Thoracic aorta (tissue), 2 donors: ENCODE measurements around the gene TNFRSF8. TPM values are rescaled to one million over a fixed set of nuclear protein-coding genes. Genes with fewer than 3 reads are reported as not detected.

ENCODE experiments used
- ATAC-seq: fragments of 150-250 bp; one replicate; pipeline ENCODE4 v1.8.0; 2017; ENCODE audit warnings: low read depth; ENCODE audit not compliant: insufficient number of reproducible peaks, low FRiP score
- DNase-seq: peaks from one replicate; pipeline ENCODE4 v3.0.0-alpha.2; 2020; ENCODE audit warnings: low spot score
- H3K27ac ChIP-seq, 2 donors: fragments of 200-600 bp; sonication (generic); 1 replicate in 1 of 2; 2 replicates in 1 of 2; pipeline ENCODE4 v1.5.1; 2016; ENCODE audit warnings: mild to moderate bottlenecking in 2 of 2, moderate library complexity in 2 of 2
- H3K27me3 ChIP-seq: fragments of 200-600 bp; sonication (generic); replicated peaks from 2 replicates; pipeline ENCODE4 v1.6.0; 2016; ENCODE audit warnings: mild to moderate bottlenecking; ENCODE audit not compliant: insufficient read depth
- H3K36me3 ChIP-seq: fragments of 200-600 bp; sonication (generic); one replicate; pipeline ENCODE4 v1.5.1; 2016
- H3K4me1 ChIP-seq, 2 donors: fragments of 200-600 bp; sonication (generic); 1 replicate in 1 of 2; 2 replicates in 1 of 2; pipeline versions ENCODE4 v1.5.1 to v1.6.0; 2016; ENCODE audit warnings: low read depth in 2 of 2, mild to moderate bottlenecking in 1 of 2; ENCODE audit not compliant: control insufficient read depth in 1 of 2
- H3K4me3 ChIP-seq: fragments of 200-600 bp; sonication (generic); 2 replicates; pipeline ENCODE4 v1.5.1; 2016; ENCODE audit warnings: mild to moderate bottlenecking
- H3K9me3 ChIP-seq: fragments of 200-600 bp; sonication (generic); 2 replicates; pipeline ENCODE4 v1.5.1; 2016
- CTCF ChIP-seq: fragments of 200-600 bp; sonication (generic); IDR thresholded peaks from one replicate; pipeline ENCODE4 v1.5.1; 2019; ENCODE audit warnings: antibody characterized with exemption
- total RNA-seq, 2 donors: library from RNA; depleted of rRNA; stranded (reverse); fragments of >200 nt; gene quantifications; one replicate each; pipeline versions ENCODE4 v1.1.0 to v1.2.3, GENCODE V29; 2016

Gene TNFRSF8
- total RNA-seq, 2 donors from 2014 or later, result 0.49 to 0.54 TPM

GRCh38 chr1:12095452-12096263 lies 32.6 kb downstream of the TNFRSF8 start:
- peaks cover 5% of the 10 kb centered on the region for H3K9me3 ChIP-seq
- no peaks in the 10 kb centered on the region for H3K4me1 ChIP-seq
- no peaks in the 10 kb centered on the region for H3K36me3 ChIP-seq
- no peak for DNase-seq
- TF ChIP-seq CTCF, result no peak
- H3K27ac ChIP-seq, result no peak overlapping the region
- ATAC-seq, result no peak
- H3K4me3 ChIP-seq, result no peak overlapping the region
- no peaks in the 10 kb centered on the region for H3K27me3 ChIP-seq

- no peak for TF ChIP-seq CTCF
- H3K4me1 ChIP-seq, result no peaks in the 10 kb centered on the region
- H3K9me3 ChIP-seq, result peaks cover 5% of the 10 kb centered on the region
- no peaks in the 10 kb centered on the region for H3K27me3 ChIP-seq
- no peak for ATAC-seq
- H3K4me3 ChIP-seq, result no peak overlapping the region
- DNase-seq, result no peak
- no peak overlapping the region for H3K27ac ChIP-seq
- H3K36me3 ChIP-seq, result no peaks in the 10 kb centered on the region
These were observed 33.5 kb downstream of the TNFRSF8 start for GRCh38 chr1:12096615-12097014.

GRCh38 chr1:12097321-12097720 lies 34.2 kb downstream of the TNFRSF8 start:
- H3K27ac ChIP-seq, result no peak overlapping the region
- ATAC-seq, result no peak
- H3K4me1 ChIP-seq, result no peaks in the 10 kb centered on the region
- H3K9me3 ChIP-seq, result peaks cover 5% of the 10 kb centered on the region
- H3K27me3 ChIP-seq, result no peaks in the 10 kb centered on the region
- no peak for TF ChIP-seq CTCF
- no peak for DNase-seq
- H3K4me3 ChIP-seq, result no peak overlapping the region
- H3K36me3 ChIP-seq, result no peaks in the 10 kb centered on the region

GRCh38 chr1:12098786-12099185 lies 35.7 kb downstream of the TNFRSF8 start:
- H3K27ac ChIP-seq, result no peak overlapping the region
- no peak for DNase-seq
- no peaks in the 10 kb centered on the region for H3K36me3 ChIP-seq
- H3K9me3 ChIP-seq, result peaks cover 5% of the 10 kb centered on the region
- H3K4me1 ChIP-seq, result no peaks in the 10 kb centered on the region
- no peak for TF ChIP-seq CTCF
- no peaks in the 10 kb centered on the region for H3K27me3 ChIP-seq
- ATAC-seq, result no peak
- H3K4me3 ChIP-seq, result no peak overlapping the region

GRCh38 chr1:12099610-12100009 lies 36.5 kb downstream of the TNFRSF8 start:
- peaks cover 5% of the 10 kb centered on the region for H3K9me3 ChIP-seq
- DNase-seq (no peak), ATAC-seq (no peak)
- TF ChIP-seq CTCF, result no peak
- no peaks in the 10 kb centered on the region for H3K4me1 ChIP-seq
- no peak overlapping the region for H3K27ac ChIP-seq
- H3K4me3 ChIP-seq, result no peak overlapping the region
- no peaks in the 10 kb centered on the region for H3K27me3 ChIP-seq
- H3K36me3 ChIP-seq, result no peaks in the 10 kb centered on the region
